NB4 (cell line): ENCODE measurements around the gene ARHGAP22.

Experiments used
- MYC ChIP-seq: IDR thresholded peaks from 2 replicates; pipeline ENCODE4 v1.6.1; 2011; ENCODE audit warnings: low read depth, low read length
- POLR2A ChIP-seq: IDR thresholded peaks from 2 replicates; pipeline ENCODE4 v1.6.1; 2011; ENCODE audit warnings: mild to moderate bottlenecking; ENCODE audit not compliant: insufficient read length; ENCODE audit errors: extremely low read depth
- TF ChIP-seq, protein P1 (sequence below): IDR thresholded peaks from one replicate; pipeline ENCODE4 v1.5.1; 2012; ENCODE audit warnings: low read depth, low read length

DNA sequence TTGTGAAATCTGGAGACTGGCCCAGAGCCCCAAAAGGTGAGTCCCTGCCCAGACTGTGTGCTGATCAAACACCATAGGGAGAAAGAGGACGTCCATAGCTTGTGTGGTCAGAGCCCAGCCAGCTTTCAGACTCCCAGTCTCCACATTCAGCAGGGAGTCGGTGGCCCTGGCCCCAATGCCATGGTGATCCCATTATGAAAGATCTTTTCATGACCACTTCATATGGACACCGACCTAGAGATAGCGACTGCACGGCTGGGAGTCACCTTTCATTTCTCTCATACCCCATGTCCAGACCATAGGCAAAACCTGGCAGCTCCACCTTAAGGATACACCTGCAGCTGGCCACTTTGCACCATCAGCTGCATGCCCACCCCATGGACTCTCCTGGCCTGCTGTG, 126.4 kb downstream of the ARHGAP22 start:
- TF ChIP-seq POLR2A (no peak), MYC (no peak)
- TF ChIP-seq, protein P1, sequence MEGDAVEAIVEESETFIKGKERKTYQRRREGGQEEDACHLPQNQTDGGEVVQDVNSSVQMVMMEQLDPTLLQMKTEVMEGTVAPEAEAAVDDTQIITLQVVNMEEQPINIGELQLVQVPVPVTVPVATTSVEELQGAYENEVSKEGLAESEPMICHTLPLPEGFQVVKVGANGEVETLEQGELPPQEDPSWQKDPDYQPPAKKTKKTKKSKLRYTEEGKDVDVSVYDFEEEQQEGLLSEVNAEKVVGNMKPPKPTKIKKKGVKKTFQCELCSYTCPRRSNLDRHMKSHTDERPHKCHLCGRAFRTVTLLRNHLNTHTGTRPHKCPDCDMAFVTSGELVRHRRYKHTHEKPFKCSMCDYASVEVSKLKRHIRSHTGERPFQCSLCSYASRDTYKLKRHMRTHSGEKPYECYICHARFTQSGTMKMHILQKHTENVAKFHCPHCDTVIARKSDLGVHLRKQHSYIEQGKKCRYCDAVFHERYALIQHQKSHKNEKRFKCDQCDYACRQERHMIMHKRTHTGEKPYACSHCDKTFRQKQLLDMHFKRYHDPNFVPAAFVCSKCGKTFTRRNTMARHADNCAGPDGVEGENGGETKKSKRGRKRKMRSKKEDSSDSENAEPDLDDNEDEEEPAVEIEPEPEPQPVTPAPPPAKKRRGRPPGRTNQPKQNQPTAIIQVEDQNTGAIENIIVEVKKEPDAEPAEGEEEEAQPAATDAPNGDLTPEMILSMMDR: no peak
